Measurements from ENCODE around the gene COLEC12.

The COLEC12 gene

GRCh38 chr18:457140-457519 lies 43.4 kb downstream of the COLEC12 start:
- peak; percentile 76 for DNase-seq (ENCODE audit: low read depth)
- no peak overlapping the region for H3K4me3 ChIP-seq (ENCODE audit: low read length)
- TF ChIP-seq, protein P1, sequence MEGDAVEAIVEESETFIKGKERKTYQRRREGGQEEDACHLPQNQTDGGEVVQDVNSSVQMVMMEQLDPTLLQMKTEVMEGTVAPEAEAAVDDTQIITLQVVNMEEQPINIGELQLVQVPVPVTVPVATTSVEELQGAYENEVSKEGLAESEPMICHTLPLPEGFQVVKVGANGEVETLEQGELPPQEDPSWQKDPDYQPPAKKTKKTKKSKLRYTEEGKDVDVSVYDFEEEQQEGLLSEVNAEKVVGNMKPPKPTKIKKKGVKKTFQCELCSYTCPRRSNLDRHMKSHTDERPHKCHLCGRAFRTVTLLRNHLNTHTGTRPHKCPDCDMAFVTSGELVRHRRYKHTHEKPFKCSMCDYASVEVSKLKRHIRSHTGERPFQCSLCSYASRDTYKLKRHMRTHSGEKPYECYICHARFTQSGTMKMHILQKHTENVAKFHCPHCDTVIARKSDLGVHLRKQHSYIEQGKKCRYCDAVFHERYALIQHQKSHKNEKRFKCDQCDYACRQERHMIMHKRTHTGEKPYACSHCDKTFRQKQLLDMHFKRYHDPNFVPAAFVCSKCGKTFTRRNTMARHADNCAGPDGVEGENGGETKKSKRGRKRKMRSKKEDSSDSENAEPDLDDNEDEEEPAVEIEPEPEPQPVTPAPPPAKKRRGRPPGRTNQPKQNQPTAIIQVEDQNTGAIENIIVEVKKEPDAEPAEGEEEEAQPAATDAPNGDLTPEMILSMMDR (conservative IDR thresholded peaks at IDR 0.05; ENCODE audit: low read depth, low read length): no peak

- no peak overlapping the region for H3K4me3 ChIP-seq (ENCODE audit: low read length)
- TF ChIP-seq, protein P1 (conservative IDR thresholded peaks at IDR 0.05; ENCODE audit: low read depth, low read length): no peak
- DNase-seq (ENCODE audit: low read depth): no peak
Observed at GRCh38 chr18:456361-457139, 44.0 kb downstream of the COLEC12 start.

DNA sequence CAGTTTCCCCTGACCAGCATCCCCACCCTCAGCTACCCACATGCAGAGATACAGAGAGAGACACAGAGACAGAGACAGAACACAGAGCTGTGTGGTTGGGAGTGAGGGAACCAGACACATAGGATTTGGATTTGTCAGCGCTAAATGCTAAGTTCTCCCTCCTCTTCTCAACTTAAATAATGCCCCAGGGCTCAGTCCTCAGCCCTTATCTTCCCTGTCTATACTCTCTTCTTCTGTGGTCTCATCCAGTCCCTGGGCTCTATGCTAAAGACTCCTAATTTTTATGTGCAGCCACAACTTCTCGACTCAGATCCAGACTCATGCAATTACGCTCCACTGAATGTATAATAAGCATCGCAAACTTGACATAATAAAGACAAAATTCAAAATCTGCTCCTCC lies 47.1 kb downstream of the COLEC12 start:
- no peak overlapping the region for H3K4me3 ChIP-seq (ENCODE audit: low read length)
- no peak for DNase-seq (ENCODE audit: low read depth)
- TF ChIP-seq, protein P1 (conservative IDR thresholded peaks at IDR 0.05; ENCODE audit: low read depth, low read length): no peak

DNA sequence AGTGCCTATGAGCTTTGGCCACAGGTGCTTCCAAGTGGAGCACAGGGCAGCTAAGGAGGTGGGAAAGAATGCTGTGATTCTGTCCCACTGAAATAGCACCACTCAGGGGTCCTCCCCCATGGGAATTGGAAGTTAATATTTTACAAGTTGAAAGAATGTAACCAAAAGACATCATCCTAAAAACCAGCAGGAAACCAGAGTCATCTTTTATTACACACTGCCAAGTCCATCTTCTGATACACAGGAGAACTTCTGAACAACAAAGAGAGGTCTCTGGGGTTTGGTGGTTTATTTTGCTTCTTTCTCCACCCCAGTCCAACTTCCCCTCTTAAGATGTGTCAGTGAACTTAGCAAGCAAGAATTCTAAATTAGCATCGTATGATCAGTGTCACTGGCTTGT lies 47.7 kb downstream of the COLEC12 start:
- no peak for DNase-seq (ENCODE audit: low read depth)
- no peak overlapping the region for H3K4me3 ChIP-seq (ENCODE audit: low read length)
- TF ChIP-seq, protein P1 (conservative IDR thresholded peaks at IDR 0.05; ENCODE audit: low read depth, low read length): no peak

GRCh38 chr18:449374-449773 lies 51.1 kb downstream of the COLEC12 start:
- DNase-seq (ENCODE audit: low read depth): no peak
- TF ChIP-seq, protein P1 (conservative IDR thresholded peaks at IDR 0.05; ENCODE audit: low read depth, low read length): no peak
- no peak overlapping the region for H3K4me3 ChIP-seq (ENCODE audit: low read length)

DNA sequence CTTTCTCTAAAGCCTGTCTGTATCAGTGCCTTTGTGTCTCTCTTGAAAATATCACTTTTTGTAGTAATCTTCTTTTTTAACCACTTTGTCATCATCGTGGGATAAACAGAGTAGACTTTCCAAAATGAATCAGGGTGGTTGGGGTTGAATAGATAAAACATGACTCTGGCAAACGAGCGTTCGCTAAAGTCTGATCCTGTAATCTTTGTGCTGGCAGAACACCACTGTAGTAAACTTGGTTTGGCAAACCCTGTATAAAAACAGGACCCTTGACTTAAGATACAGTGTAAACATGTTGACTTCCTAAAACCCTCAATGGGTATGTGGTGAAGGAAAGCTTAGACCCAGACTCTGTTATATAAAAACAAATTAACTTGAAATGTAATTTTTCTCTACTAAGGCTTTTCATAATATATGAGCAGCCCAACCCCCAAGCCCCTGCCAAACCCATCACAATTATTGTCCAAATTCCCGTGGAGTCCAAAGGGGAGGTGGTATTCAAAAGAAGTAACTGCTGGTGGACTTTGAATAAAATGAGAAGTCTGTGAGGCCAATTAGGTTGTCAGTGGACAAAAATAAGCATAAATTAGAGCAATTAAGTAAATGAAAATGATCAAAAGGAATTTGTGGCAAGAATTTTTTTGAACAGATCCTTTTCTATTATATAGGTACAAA lies 52.2 kb downstream of the COLEC12 start:
- DNase-seq (ENCODE audit: low read depth): no peak
- TF ChIP-seq, protein P1 (conservative IDR thresholded peaks at IDR 0.05; ENCODE audit: low read depth, low read length): no peak

More for the DNA sequence above, 52.2 kb downstream of the COLEC12 start:
- no peak overlapping the region for H3K4me3 ChIP-seq (ENCODE audit: low read length)

All from retinal pigment epithelial cell (primary cell).